ENCODE results near the gene ZNF483. TPM values are rescaled to one million over a fixed set of nuclear protein-coding genes. Genes with fewer than 3 reads are reported as not detected.

The ZNF483 gene
- total and polyA plus RNA-seq, 2 of the 4 experiments (the other 2 are of a cell fraction) = 0.10 to 0.90 TPM

- TF ChIP-seq BHLHE40 (IDR thresholded peaks at IDR 0.05; ENCODE audit: low read depth, low read length) (no peak), POLR2A (IDR thresholded peaks at IDR 0.05; ENCODE audit: low read depth, low read length) (no peak), MAZ (IDR thresholded peaks at IDR 0.05; ENCODE audit: borderline replicate concordance, low read depth, low read length) (no peak; the same call in 1 of the 2 replicates), RFX5 (IDR thresholded peaks at IDR 0.05; ENCODE audit: low read depth, low read length) (no peak), SMC3 (IDR thresholded peaks at IDR 0.05; ENCODE audit: low read depth, low read length) (no peak)
Measured at GRCh38 chr9:111525056-111525977, at the start of gene ZNF483 (continued).

DNA sequence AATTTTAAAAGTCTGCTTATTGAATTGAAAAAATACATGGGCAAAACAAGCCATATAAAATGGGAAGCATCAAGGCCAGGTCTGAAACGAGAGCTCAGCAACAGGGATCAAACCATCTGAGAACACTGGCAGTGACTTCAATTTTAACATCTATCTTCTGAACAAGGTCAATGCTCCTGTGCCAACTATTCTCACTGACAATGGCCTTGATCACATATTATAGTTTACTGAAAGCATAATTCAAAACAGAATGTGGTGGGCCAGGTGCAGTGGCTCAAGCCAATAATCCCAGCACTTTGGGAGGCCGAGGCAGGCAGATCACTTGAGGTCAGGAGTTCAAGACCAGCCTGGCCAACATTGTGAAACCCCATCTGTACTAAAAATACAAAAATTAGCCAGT, 49.8 kb upstream of the ZNF483 start:
- in situ Hi-C loops (cut with MboI; ENCODE audit: low sequenced_read_pairs) (no loop called here), dilution Hi-C loops (cut with HindIII; ENCODE audit: low sequenced_read_pairs, unreplicated experiment) (no loop called here), intact Hi-C loops (cut with micrococcal nuclease) (no loop called here)
- Histone ChIP-seq H3K9ac (ENCODE audit: low read depth, low read length) (no peak overlapping the region), H3K79me1 (ENCODE audit: low read depth in 1 of 2, low read length in 2 of 2) (peaks cover 24 to 76% of the 10 kb centered on the region in 2 experiments), H4K91ac (ENCODE audit: insufficient read depth, low read depth, low read length) (no peak overlapping the region), H3K4me1 (ENCODE audit: control insufficient read depth, insufficient read depth, low read length) (no peaks in the 10 kb centered on the region), H2AFZ (replicated peaks; ENCODE audit: low read length, poor library complexity) (no peak overlapping the region), H3K9me3 (ENCODE audit: control insufficient read depth, insufficient read depth, low read length) (no peaks in the 10 kb centered on the region), H3K18ac (ENCODE audit: low read depth, low read length) (no peak overlapping the region), H4K20me1 (ENCODE audit: insufficient read depth, low read length) (peaks cover 76% of the 10 kb centered on the region), H3K27ac (ENCODE audit: insufficient read depth, low read length) (no peak overlapping the region), H2BK15ac (ENCODE audit: low read depth, low read length) (no peak overlapping the region), H3K36me3 (ENCODE audit: control insufficient read depth, insufficient read depth, low read length) (no peaks in the 10 kb centered on the region), H2AK5ac (ENCODE audit: low read depth, low read length) (no peak overlapping the region), H4K8ac (ENCODE audit: low read depth in 2 of 2, low read length in 2 of 2) (no peak overlapping the region), H3K4ac (ENCODE audit: low read depth, low read length) (no peak overlapping the region), H3K23ac (ENCODE audit: low read depth, low read length) (no peak overlapping the region), H3K4me3 (ENCODE audit: insufficient read depth, low read depth, low read length) (no peak overlapping the region), H2BK120ac (ENCODE audit: low read depth, low read length) (no peak overlapping the region), H4K5ac (ENCODE audit: low read depth, low read length) (no peak overlapping the region), H3K9me1 (ENCODE audit: insufficient read depth, low read length) (peaks cover 10% of the 10 kb centered on the region; the same call in 1 of the 2 replicates), H3K27me3 (ENCODE audit: control insufficient read depth, insufficient read depth, low read length) (no peaks in the 10 kb centered on the region), H2BK20ac (ENCODE audit: low read depth, low read length) (no peak overlapping the region), H3K4me2 (ENCODE audit: low read depth, low read length) (no peak overlapping the region), H2AK9ac (replicated peaks; ENCODE audit: low read depth, low read length, poor library complexity) (no peak overlapping the region), H2BK5ac (ENCODE audit: low read depth, low read length, poor library complexity, severe bottlenecking) (no peak overlapping the region), H3K56ac (ENCODE audit: extremely low read depth, insufficient read depth, low read length) (no peak overlapping the region), H3K14ac (replicated peaks; ENCODE audit: low read depth, low read length) (no peak overlapping the region)
- no TSS peak for BruUV-seq (replicated peaks)
- DNase-seq (no peak), ATAC-seq (ENCODE audit: low read depth) (no peak)
- POLR2A ChIA-PET (ENCODE audit: unreplicated experiment) = no interaction called here
- WGBS, 2 experiments (ENCODE audit: extremely low coverage in 2 of 2, insufficient read length in 1 of 2) = no CpG with 5 or more reads among the region's 2 CpGs
- CTCF ChIA-PET = no interaction called here
- TF ChIP-seq POLR2A (IDR thresholded peaks at IDR 0.05; ENCODE audit: low read depth, low read length) (no peak), RAD21 (IDR thresholded peaks at IDR 0.05; ENCODE audit: low read length) (no peak), USF2 (IDR thresholded peaks at IDR 0.05; ENCODE audit: low read depth, low read length) (no peak), MXI1 (IDR thresholded peaks at IDR 0.05; ENCODE audit: borderline replicate concordance, low read depth, low read length) (no peak), MAFK (IDR thresholded peaks at IDR 0.05; ENCODE audit: low read depth, low read length) (no peak), BHLHE40 (IDR thresholded peaks at IDR 0.05; ENCODE audit: low read depth, low read length) (no peak), RFX5 (IDR thresholded peaks at IDR 0.05; ENCODE audit: low read depth, low read length) (no peak), CTCF (conservative IDR thresholded peaks at IDR 0.05; ENCODE audit: low read depth, low read length) (no peak), SMC3 (IDR thresholded peaks at IDR 0.05; ENCODE audit: low read depth, low read length) (no peak), CHD1 (IDR thresholded peaks at IDR 0.05; ENCODE audit: low read depth, low read length) (no peak), MAZ (IDR thresholded peaks at IDR 0.05; ENCODE audit: borderline replicate concordance, low read depth, low read length) (no peak), FOS (IDR thresholded peaks at IDR 0.05; ENCODE audit: low read depth, low read length) (no peak), RCOR1 (IDR thresholded peaks at IDR 0.05; ENCODE audit: insufficient replicate concordance, low read length) (no peak)

Data from IMR-90 (cell line).